CD4-positive, alpha-beta T cell treated with Interleukin-15 for 4 hours (primary cell): ENCODE measurements around the gene FLG.
A peak's percentile ranks its signal among the peaks of the same experiment; 100 is the strongest.
"Not testable (repeated sequence)": the region's sequence is repeated elsewhere in the genome, so short reads cannot be mapped to it uniquely, and the experiment has no call there.

ENCODE experiments used
- DNase-seq: peaks from one replicate; pipeline ENCODE4 v3.0.0-alpha.2; 2020; ENCODE audit warnings: low spot score

The FLG gene

GRCh38 chr1:152325111-152325510 lies at the start of gene FLG:
Gene FLG, minus strand, starts transcription at chr1:152325239. Its CDS starts 9,783 bp downstream, at chr1:152315456.
- no peak for DNase-seq

- DNase-seq: no peak
Measured at GRCh38 chr1:152374451-152374850, 49.4 kb upstream of the FLG start.

- DNase-seq: no peak
Measured at GRCh38 chr1:152372672-152373071, 47.6 kb upstream of the FLG start.

GRCh38 chr1:152367436-152367835 lies 42.4 kb upstream of the FLG start:
- no peak for DNase-seq

- no peak for DNase-seq
Measured at GRCh38 chr1:152359906-152360305, 34.9 kb upstream of the FLG start, which contains the start of gene FLG2. Gene FLG2, minus strand, starts transcription at chr1:152360006. Its CDS starts 1,122 bp downstream, at chr1:152358884.

GRCh38 chr1:152356736-152357135 lies 31.7 kb upstream of the FLG start:
- no peak for DNase-seq

- no peak for DNase-seq
Measured at GRCh38 chr1:152349611-152350010, 24.6 kb upstream of the FLG start.

- DNase-seq: no peak
Measured at GRCh38 chr1:152348447-152348846, 23.4 kb upstream of the FLG start.

GRCh38 chr1:152347116-152347728 lies 22.2 kb upstream of the FLG start:
- DNase-seq: peak; percentile 76

- DNase-seq: no peak
Measured at GRCh38 chr1:152344438-152344837, 19.4 kb upstream of the FLG start.

GRCh38 chr1:152343006-152343405 lies 18.0 kb upstream of the FLG start:
- no peak for DNase-seq

- DNase-seq: no peak
Measured at GRCh38 chr1:152335399-152335798, 10.4 kb upstream of the FLG start.

- DNase-seq: no peak
Measured at GRCh38 chr1:152328801-152329391, 3.9 kb upstream of the FLG start.

GRCh38 chr1:152313970-152314369 lies 11.1 kb downstream of the FLG start:
- no peak for DNase-seq

- no peak for DNase-seq
Measured at GRCh38 chr1:152313319-152313801, 11.7 kb downstream of the FLG start.

- not testable (repeated sequence) for DNase-seq
Measured at GRCh38 chr1:152312169-152312568, 12.9 kb downstream of the FLG start.

- DNase-seq: no peak
Measured at GRCh38 chr1:152309955-152310354, 15.1 kb downstream of the FLG start.

- not testable (repeated sequence) for DNase-seq
Measured at GRCh38 chr1:152309320-152309901, 15.6 kb downstream of the FLG start.

GRCh38 chr1:152308758-152309157 lies 16.3 kb downstream of the FLG start:
- DNase-seq: not testable (repeated sequence)

- DNase-seq: not testable (repeated sequence)
Measured at GRCh38 chr1:152307970-152308369, 17.1 kb downstream of the FLG start.

GRCh38 chr1:152306123-152306522 lies 18.9 kb downstream of the FLG start:
- not testable (repeated sequence) for DNase-seq

- DNase-seq: not testable (repeated sequence)
Measured at GRCh38 chr1:152304773-152305172, 20.3 kb downstream of the FLG start.

GRCh38 chr1:152303139-152303872 lies 21.7 kb downstream of the FLG start:
- not testable (repeated sequence) for DNase-seq
